ENCODE data around the gene LY6G6D.

Gene LY6G6D

GRCh38 chr6:31727034-31727716 is 12.0 kb downstream of the LY6G6D start:
- peak overlapping the region; percentile 50 to 88 for H3K27ac ChIP-seq
- H3K36me3 ChIP-seq, result peaks cover 37 to 53% (median 47%) of the 10 kb centered on the region in 3 donors
- TF ChIP-seq CTCF (IDR thresholded peaks at IDR 0.05), result no peak
- no peaks in the 10 kb centered on the region for H3K9me3 ChIP-seq
- no peaks in the 10 kb centered on the region for H3K27me3 ChIP-seq
- intact Hi-C loops (cut with DNase I; ENCODE audit: low total_unique reads), result loop anchor here (10.0 kb wide), 1 partner anchor 108 kb away; no protein-coding TSS in a partner anchor
- peak in 1 of 2 donors; percentile 41 for DNase-seq
- H3K4me3 ChIP-seq, result no peak overlapping the region
- H3K4me1 ChIP-seq, result peaks cover 0 to 33% (median 23%) of the 10 kb centered on the region in 4 donors

GRCh38 chr6:31727717-31728671 is 12.8 kb downstream of the LY6G6D start:
- DNase-seq, result peak; percentile 33 to 77
- no peak for TF ChIP-seq CTCF (IDR thresholded peaks at IDR 0.05)
- no peaks in the 10 kb centered on the region for H3K27me3 ChIP-seq
- peak overlapping the region; percentile 69 to 78 for H3K4me3 ChIP-seq
- H3K9me3 ChIP-seq, result no peaks in the 10 kb centered on the region
- peaks cover 0 to 33% (median 23%) of the 10 kb centered on the region in 4 donors for H3K4me1 ChIP-seq
- intact Hi-C loops (cut with DNase I; ENCODE audit: low total_unique reads), result loop anchor here (10.0 kb wide), 1 partner anchor 107 kb away; no protein-coding TSS in a partner anchor
- peak overlapping the region; percentile 88 to 94 for H3K27ac ChIP-seq
- H3K36me3 ChIP-seq, result peaks cover 45 to 61% (median 56%) of the 10 kb centered on the region in 3 donors

GRCh38 chr6:31728767-31729514 is 13.8 kb downstream of the LY6G6D start, which contains the start of gene DDAH2:
DDAH2 (minus strand) TSS chr6:31729299; CDS start chr6:31729161, 138 bp downstream.
- Histone ChIP-seq H3K27me3 (no peaks in the 10 kb centered on the region), H3K36me3 (peaks cover 54 to 70% (median 65%) of the 10 kb centered on the region in 3 donors), H3K9me3 (no peaks in the 10 kb centered on the region), H3K27ac (peak within 1 kb of the TSS; percentile 88 to 94), H3K4me1 (peaks cover 0 to 39% (median 28%) of the 10 kb centered on the region in 4 donors), H3K4me3 (peak within 1 kb of the TSS; percentile 69 to 78)
- TF ChIP-seq CTCF (IDR thresholded peaks at IDR 0.05), result peak; percentile 44 to 54
- intact Hi-C loops (cut with DNase I; ENCODE audit: low total_unique reads), result loop anchor here (10.0 kb wide), 1 partner anchor 106 kb away; no protein-coding TSS in a partner anchor
- peak in 1 of 2 donors; percentile 74 for DNase-seq

- no peak for TF ChIP-seq CTCF (IDR thresholded peaks at IDR 0.05)
- no peaks in the 10 kb centered on the region for H3K9me3 ChIP-seq
- H3K36me3 ChIP-seq, result peaks cover 58 to 69% (median 67%) of the 10 kb centered on the region in 3 donors
- peak overlapping the region; percentile 88 to 94 for H3K27ac ChIP-seq
- intact Hi-C loops (cut with DNase I; ENCODE audit: low total_unique reads), result loop anchor here (10.0 kb wide), 1 partner anchor 105 kb away; no protein-coding TSS in a partner anchor
- H3K27me3 ChIP-seq, result no peaks in the 10 kb centered on the region
- peak overlapping the region; percentile 69 to 78 for H3K4me3 ChIP-seq
- H3K4me1 ChIP-seq, result peaks cover 0 to 45% (median 34%) of the 10 kb centered on the region in 4 donors
- peak; percentile 95 to 98 for DNase-seq
Observed at GRCh38 chr6:31729515-31729978, 14.4 kb downstream of the LY6G6D start.
